Effector memory CD4-positive, alpha-beta T cell (primary cell): ENCODE data around the gene ARF1.

ENCODE experiments used
- DNase-seq, 3 donors: peaks; one replicate each; pipeline ENCODE4 v3.0.0-alpha.2; 2020
- H3K27ac ChIP-seq: 2 replicates; pipeline ENCODE4 v1.7.0; 2013; ENCODE audit warnings: mild to moderate bottlenecking, low read length, moderate library complexity; ENCODE audit not compliant: insufficient read depth, poor library complexity, severe bottlenecking
- H3K27me3 ChIP-seq: replicated peaks from 2 replicates; pipeline ENCODE4 v1.7.0; 2013; ENCODE audit warnings: mild to moderate bottlenecking, low read length; ENCODE audit not compliant: insufficient read depth, control insufficient read depth, poor library complexity, severe bottlenecking
- H3K36me3 ChIP-seq: 2 replicates; pipeline ENCODE4 v1.7.0; 2013; ENCODE audit warnings: mild to moderate bottlenecking, low read length, moderate library complexity; ENCODE audit not compliant: control insufficient read depth, insufficient read depth
- H3K4me1 ChIP-seq: 2 replicates; pipeline ENCODE4 v1.7.0; 2013; ENCODE audit warnings: low read length, mild to moderate bottlenecking; ENCODE audit not compliant: control insufficient read depth, insufficient read depth, poor library complexity, severe bottlenecking
- H3K4me3 ChIP-seq: 2 replicates; pipeline ENCODE4 v1.7.0; 2013; ENCODE audit warnings: low read length, low read depth, mild to moderate bottlenecking; ENCODE audit not compliant: insufficient read depth, poor library complexity, severe bottlenecking
- H3K9me3 ChIP-seq: 2 replicates; pipeline ENCODE4 v1.7.0; 2013; ENCODE audit warnings: mild to moderate bottlenecking, low read length, moderate library complexity; ENCODE audit not compliant: control insufficient read depth

Gene ARF1

DNA sequence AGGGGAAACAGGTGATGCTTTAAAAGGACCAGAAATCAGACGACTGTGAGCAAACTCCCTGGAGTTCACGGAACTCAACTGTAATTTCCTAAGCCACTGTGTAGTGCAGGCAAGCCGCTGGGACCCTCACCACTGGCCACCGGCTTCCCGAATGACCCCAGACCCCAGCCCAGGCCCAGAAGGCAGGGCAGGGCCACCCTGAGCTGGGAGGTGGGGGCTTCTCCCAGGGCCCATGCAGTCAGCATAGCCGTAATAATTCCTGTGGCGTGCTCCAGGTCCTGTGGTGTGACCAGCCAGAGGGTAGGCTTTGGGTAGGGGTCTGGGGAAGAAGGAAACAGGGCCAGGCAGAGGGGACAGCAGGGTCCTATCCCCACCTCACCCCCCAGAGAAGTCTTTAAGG is 3.5 kb upstream of the ARF1 start:
- Histone ChIP-seq H3K9me3 (no peaks in the 10 kb centered on the region), H3K27ac (no peak overlapping the region), H3K4me3 (no peak overlapping the region), H3K27me3 (no peaks in the 10 kb centered on the region), H3K4me1 (peaks cover 16% of the 10 kb centered on the region), H3K36me3 (no peaks in the 10 kb centered on the region)
- DNase-seq: no peak

DNA sequence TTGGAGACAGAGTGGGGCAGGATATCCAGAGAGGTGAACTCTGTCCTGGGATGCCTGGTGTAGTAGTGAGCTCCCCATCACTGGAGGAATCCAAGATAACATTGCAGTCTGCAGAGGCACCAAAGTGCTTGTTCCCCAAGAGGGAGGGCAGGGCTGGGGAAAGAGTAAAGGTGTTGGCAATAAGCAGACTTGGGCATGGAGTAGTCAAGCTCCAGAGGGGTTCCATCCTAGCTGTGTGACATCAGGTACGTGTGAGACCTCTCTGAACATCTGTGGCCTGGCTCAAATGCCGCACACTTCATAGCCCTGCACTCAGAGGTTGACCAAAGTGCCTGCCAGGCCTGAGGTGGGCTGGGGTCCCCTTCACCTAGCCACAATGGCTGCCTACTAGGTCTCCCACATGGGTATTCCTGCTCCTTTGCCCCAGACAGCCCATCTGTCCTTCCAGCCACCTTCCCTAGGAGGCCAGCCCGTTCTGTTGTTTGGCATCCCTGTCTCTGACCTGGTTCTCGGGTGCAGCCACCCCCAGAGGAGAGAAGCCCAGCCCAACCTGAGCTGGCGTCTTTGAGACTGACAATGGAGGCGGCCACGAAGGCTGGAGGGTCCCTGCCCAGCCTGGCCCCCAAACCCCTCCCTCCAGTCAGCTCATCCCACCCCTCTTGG is 2.8 kb upstream of the ARF1 start:
- no peak overlapping the region for H3K4me3 ChIP-seq
- no peaks in the 10 kb centered on the region for H3K36me3 ChIP-seq
- H3K27ac ChIP-seq: no peak overlapping the region
- H3K9me3 ChIP-seq: no peaks in the 10 kb centered on the region
- no peaks in the 10 kb centered on the region for H3K27me3 ChIP-seq
- no peak for DNase-seq
- H3K4me1 ChIP-seq: peaks cover 23% of the 10 kb centered on the region

DNA sequence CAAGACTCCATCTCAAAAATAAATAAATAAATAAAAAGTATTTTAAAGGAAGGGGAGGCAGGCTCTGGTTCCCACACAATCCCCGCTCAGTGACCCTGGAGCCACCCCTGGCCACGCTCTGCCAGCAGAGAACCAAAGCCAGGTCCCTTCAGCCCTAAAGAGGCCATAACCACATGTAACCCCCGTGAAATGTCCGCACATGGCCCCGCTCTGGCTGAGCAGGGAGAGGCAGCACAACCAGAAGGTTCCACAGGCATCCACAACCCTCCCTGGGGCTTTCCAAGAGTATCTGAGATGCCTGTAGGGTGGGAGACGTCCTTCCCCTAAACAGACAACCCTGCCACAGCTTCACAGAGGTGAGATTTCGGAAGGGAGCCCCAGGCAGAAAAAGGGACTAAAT is 1.4 kb upstream of the ARF1 start:
- Histone ChIP-seq H3K36me3 (no peaks in the 10 kb centered on the region), H3K27ac (no peak overlapping the region), H3K4me1 (peaks cover 37% of the 10 kb centered on the region), H3K9me3 (no peaks in the 10 kb centered on the region), H3K27me3 (no peaks in the 10 kb centered on the region), H3K4me3 (peak overlapping the region; percentile 98)
- no peak for DNase-seq

DNA sequence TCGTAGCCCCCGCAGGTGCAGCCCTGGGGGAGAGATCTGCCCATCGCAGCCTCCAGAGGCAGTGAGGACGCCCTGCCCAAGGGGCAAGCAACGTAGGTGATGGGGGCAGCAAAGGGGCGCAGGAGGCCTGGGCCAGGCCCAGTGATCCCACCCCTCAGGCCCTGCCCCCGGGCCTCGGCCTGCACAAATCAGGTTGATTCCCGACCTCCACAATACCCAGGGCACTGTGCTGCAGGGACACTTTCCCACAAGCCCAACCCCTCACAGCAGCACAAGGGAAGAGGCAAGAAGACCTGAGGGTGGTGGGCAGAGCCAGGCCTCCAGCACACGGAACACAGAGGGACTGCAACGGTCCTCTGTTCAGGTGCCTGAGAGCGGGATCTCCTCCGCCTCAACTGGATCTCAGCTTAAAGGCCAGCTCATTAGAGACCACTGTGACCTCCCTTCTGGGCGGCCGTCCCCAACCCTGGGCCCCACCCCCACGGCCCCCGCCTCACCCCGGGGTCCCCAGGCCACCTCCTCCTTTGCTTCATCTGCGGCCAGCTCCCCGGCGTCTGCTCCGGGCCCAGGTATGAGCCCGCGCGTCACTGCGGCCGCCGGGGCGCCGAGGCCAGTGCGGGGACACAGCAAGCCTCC is 812 bp upstream of the ARF1 start:
- DNase-seq: no peak
- no peaks in the 10 kb centered on the region for H3K27me3 ChIP-seq
- H3K36me3 ChIP-seq: no peaks in the 10 kb centered on the region
- H3K9me3 ChIP-seq: no peaks in the 10 kb centered on the region
- H3K4me1 ChIP-seq: peaks cover 42% of the 10 kb centered on the region
- H3K27ac ChIP-seq: peak overlapping the region; percentile 94
- peak overlapping the region; percentile 98 for H3K4me3 ChIP-seq

DNA sequence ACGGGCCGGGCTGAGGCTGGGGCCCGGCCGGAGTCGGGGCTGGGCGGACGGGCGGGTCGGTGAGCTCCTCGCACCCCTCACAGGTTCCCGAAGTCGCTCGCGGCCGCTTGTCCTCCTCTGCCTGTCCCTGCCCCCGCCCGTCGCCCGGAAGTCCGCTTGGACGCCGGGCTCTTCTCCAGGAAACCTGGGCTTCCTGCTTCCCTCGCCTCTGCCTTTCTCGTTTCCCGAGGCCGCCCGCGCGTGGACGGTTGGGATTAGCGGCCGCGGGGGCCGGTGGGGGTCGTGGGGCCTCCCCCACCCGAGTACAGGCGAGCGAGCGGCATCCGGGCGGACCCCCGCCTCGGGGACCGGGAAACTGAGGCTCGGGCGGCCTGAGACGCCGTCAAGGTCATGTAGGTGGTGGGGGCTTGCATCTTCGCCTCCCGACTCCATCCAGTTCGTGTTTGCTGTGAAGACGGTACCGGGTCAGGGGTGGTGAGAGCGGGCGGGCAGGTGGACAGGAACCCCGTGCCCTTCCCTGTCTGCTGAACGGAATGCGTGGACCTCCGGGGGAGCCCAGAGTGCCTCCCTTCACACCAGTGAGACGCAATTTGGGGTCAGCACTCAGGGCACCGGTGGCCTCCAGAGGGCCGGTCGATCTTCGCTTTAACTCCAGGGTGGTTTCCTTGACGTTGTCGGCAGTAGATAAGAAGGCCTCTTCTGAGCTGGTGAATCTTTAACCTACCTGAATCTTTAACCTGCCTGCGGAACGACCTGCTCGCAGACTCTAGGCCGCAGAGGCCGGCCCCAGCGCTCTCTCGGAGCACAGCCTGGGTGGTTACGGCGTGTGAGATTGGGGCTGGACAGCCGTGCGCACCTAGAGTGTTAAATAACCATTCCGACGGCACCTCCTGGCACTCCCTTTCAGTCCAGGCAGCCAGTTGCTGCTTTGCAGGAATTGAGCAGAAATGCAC is 686 bp downstream of the ARF1 start:
- Histone ChIP-seq H3K27ac (peak overlapping the region; percentile 94), H3K36me3 (no peaks in the 10 kb centered on the region), H3K9me3 (no peaks in the 10 kb centered on the region), H3K27me3 (no peaks in the 10 kb centered on the region), H3K4me1 (peaks cover 57% of the 10 kb centered on the region), H3K4me3 (peak overlapping the region; percentile 98)
- peak in 1 of 3 donors; percentile 44 for DNase-seq

DNA sequence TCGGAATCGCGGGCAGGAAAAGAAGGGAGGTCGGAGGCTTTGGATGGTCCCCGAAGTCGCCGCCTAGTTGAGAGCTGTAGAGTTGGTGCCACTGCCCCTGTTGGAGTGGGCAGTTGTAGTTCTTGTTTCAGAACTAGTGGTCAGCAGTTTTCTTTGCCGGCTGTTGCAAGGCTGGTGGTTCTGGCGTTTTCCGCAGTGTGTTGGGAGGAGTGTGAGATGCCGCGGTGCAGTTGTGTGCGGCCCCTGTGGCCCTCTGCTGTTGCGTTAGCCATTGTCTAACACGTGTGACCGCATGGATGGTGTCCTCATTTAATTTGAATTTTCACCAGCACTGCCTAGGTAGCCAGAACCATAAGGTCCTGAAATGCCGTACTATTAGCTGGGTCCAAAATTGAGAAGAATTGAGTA is 1.4 kb downstream of the ARF1 start:
- no peaks in the 10 kb centered on the region for H3K27me3 ChIP-seq
- H3K4me1 ChIP-seq: peaks cover 64% of the 10 kb centered on the region
- no peaks in the 10 kb centered on the region for H3K9me3 ChIP-seq
- peak overlapping the region; percentile 94 for H3K27ac ChIP-seq
- H3K36me3 ChIP-seq: no peaks in the 10 kb centered on the region
- H3K4me3 ChIP-seq: peak overlapping the region; percentile 98
- DNase-seq: no peak

DNA sequence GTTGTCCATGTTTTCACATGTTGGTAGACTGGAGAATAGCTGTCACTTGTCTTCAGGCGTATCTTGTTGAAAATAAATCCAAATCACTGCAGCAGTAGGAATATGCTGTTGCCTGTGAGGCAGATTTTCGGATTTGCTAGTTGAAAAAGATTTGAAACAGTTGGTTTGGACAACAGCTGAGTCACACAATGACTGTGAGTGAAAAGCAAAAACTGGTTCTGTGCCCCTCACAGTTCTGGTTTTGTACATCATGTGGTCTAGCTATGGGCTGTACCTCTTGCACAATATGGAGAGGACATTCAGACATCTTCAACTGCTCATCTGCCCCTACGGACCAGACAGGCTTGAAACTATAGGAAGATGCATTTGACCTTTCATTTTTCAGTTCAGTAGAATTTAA is 1.8 kb downstream of the ARF1 start:
- H3K4me3 ChIP-seq: peak overlapping the region; percentile 98
- no peak for DNase-seq
- peaks cover 68% of the 10 kb centered on the region for H3K4me1 ChIP-seq

DNA sequence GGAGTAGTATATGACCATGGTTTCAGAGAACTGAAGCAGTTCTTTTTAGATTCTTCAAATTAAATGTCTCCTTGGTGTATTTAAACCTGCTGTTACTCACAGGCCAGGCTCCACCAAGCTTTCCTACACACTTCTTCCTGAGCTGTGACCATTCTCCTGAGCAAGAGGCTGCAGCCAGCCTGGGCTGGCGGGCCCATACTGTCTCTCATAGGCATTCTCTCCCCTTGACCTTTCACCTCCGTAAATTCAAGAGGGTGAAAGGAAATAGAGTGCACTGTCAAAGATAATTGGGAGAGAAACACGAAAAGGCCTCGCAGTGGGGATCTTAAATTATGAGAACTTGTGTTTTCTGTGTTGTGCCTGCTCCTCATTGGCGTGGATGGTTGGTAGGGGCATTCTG is 2.3 kb downstream of the ARF1 start:
- no peaks in the 10 kb centered on the region for H3K27me3 ChIP-seq
- peak overlapping the region; percentile 12 for H3K27ac ChIP-seq
- H3K9me3 ChIP-seq: no peaks in the 10 kb centered on the region
- DNase-seq: no peak
- peaks cover 73% of the 10 kb centered on the region for H3K4me1 ChIP-seq
- H3K4me3 ChIP-seq: peak overlapping the region; percentile 6
- H3K36me3 ChIP-seq: no peaks in the 10 kb centered on the region

More for the DNA sequence above, 1.8 kb downstream of the ARF1 start:
- peak overlapping the region; percentile 12 for H3K27ac ChIP-seq
- no peaks in the 10 kb centered on the region for H3K36me3 ChIP-seq
- H3K9me3 ChIP-seq: no peaks in the 10 kb centered on the region
- H3K27me3 ChIP-seq: no peaks in the 10 kb centered on the region

DNA sequence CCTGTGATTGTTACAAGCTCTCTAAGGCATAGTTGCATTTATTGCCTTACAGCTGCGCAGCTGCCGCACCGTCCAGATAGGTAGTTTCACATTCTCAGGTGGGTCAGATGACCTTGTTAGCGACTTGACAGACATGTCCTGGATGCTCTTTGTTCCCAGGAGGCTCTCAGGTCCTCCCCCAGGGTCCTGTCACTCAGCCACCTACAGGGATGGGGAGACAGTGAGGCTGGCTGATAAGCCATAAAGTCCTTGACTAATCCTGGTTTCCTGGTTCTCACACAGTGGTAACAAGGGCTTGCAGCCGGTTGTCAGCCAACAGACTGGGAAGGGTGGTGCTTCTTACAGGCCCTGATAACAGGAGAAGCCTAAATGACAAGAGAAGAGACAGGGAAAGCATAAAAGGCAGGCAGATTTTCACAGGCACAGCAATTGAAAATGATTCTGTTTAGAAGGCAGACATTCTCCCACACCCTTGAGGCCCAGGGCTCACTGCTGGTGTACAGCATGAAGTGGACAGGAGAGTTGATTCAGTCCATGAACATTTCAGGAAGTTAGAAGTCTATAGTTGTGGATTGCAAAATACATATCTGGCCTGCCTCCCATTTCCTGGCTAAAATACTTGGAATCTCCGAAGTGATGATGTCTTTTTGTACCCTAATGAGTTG is 2.9 kb downstream of the ARF1 start:
- Histone ChIP-seq H3K27ac (peak overlapping the region; percentile 48), H3K4me1 (peaks cover 79% of the 10 kb centered on the region), H3K9me3 (no peaks in the 10 kb centered on the region), H3K27me3 (no peaks in the 10 kb centered on the region), H3K36me3 (peaks cover under 1% of the 10 kb centered on the region), H3K4me3 (peak overlapping the region; percentile 6)
- no peak for DNase-seq
